GM13976 (cell line): ENCODE measurements around the gene SP8.

Experiments
- DNase-seq: peaks from one replicate; pipeline ENCODE4 v3.0.0; 2012; ENCODE audit warnings: low spot score
- in situ Hi-C: fragments of 300-500 bp; cut with MboI; formaldehyde crosslinking; loops from one replicate; pipeline ENCODE4 v1.12.0; 2022; ENCODE audit warnings: low sequenced_read_pairs, mixed read lengths, inconsistent platforms; ENCODE audit not compliant: unreplicated experiment
- TF ChIP-seq, protein P1 (sequence below): IDR thresholded peaks from 2 replicates; pipeline ENCODE4 v1.5.1; 2012; ENCODE audit warnings: borderline replicate concordance, mild to moderate bottlenecking; ENCODE audit not compliant: insufficient read depth; ENCODE audit errors: extremely low read depth, missing control alignments, control extremely low read depth

SP8 gene

DNA sequence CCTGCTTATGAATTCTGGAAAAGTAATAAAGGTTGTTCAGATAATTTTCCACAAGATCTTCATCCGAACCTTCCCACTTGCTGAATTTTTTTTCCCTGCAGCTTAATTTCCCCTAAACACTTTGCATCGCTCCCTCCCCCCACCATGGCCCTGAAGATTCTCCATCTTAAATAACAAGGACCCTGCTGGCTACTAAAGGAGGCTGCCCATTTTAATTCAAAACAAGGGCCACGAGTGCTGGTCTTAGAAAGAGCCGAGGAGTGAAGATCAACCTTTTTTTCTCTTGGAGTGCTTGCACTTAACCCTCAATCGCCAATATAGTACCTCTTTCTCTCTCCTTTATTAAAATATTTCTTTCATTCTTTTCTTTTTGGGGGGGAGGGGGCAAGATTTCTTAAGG is 9.2 kb upstream of the SP8 start:
- TF ChIP-seq, protein P1, sequence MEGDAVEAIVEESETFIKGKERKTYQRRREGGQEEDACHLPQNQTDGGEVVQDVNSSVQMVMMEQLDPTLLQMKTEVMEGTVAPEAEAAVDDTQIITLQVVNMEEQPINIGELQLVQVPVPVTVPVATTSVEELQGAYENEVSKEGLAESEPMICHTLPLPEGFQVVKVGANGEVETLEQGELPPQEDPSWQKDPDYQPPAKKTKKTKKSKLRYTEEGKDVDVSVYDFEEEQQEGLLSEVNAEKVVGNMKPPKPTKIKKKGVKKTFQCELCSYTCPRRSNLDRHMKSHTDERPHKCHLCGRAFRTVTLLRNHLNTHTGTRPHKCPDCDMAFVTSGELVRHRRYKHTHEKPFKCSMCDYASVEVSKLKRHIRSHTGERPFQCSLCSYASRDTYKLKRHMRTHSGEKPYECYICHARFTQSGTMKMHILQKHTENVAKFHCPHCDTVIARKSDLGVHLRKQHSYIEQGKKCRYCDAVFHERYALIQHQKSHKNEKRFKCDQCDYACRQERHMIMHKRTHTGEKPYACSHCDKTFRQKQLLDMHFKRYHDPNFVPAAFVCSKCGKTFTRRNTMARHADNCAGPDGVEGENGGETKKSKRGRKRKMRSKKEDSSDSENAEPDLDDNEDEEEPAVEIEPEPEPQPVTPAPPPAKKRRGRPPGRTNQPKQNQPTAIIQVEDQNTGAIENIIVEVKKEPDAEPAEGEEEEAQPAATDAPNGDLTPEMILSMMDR: no peak
- DNase-seq: no peak
- in situ Hi-C loops: loop anchor here (25.0 kb wide), 1 partner anchor 1684 kb away; the partner anchor contains the start of gene TWIST1

DNA sequence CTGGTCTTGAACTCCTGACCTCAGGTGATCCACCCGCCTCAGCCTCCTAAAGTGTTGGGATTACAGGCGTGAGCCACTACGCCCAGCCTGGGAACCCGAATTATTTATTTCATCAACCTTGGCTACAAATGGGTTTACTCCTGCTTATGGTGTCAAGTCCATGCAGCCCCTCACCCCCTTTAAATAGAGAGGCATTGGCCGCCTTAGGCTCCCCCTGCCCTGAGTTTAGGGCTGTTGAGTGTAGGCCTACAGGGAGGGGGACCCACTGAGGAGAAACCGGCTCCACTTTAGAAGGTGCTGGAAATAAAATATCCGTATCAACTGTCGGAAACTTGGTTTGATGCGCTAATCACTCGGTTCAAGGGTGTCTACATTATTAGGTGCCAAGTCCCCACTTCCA is 8.7 kb upstream of the SP8 start:
- DNase-seq: no peak
- TF ChIP-seq, protein P1: no peak
- in situ Hi-C loops: loop anchor here (25.0 kb wide), 1 partner anchor 1683 kb away; the partner anchor contains the start of gene TWIST1

DNA sequence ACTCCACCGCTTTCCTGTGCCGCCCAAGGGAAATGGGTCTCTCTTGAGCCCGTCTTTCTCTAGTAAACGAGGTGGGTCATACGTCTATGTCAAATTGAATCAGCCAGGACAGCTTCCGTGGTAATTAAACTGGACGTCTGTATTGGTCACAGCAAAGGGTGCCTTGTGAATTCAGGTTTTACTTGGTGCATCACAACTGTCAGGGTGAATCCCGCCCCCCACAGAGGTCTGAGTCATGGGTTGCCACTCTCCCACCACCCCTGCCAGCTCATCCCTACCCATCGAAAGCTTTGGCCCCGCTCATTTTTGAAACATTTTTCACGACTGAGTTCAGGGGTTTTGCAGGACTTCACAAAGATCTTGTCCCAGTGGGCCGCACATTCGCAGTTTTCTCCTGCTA is 8.0 kb upstream of the SP8 start:
- TF ChIP-seq, protein P1: no peak
- in situ Hi-C loops: loop anchor here (25.0 kb wide), 1 partner anchor 1682 kb away; the partner anchor contains the start of gene TWIST1
- no peak for DNase-seq

DNA sequence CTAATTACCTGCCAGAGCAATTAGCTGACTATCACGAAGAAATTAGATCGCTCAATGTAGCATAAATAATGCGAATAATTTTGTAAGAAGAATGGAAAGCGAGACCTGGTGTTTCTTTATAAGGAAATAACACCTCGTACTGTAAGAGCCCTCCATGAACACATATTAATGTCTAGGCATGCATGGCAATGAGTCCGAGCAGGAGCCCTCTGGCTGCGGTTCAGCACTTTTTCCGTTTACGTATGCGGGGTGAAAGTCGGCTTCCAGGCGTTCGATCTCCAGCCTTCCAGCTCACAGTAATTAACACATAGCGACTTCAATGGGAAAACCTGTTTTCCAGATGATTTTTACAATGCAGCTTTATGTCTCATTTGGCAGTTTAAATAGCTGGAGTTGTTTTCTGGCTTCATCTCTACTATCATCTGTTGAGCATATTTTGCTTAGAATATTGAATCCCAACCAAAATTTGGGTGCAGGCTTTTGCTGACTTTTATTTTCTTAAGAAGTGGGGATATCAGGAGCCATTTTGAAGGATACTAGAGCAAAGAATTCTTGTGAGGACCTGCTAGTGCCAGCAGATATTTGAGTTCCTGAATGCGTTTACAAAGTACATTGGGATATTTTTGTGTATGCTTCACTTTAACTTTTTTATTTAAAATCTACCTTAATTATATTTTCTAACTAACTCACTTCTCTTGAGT is 7.2 kb upstream of the SP8 start:
- TF ChIP-seq, protein P1: no peak
- in situ Hi-C loops: loop anchor here (25.0 kb wide), 1 partner anchor 1682 kb away; the partner anchor contains the start of gene TWIST1
- DNase-seq: no peak

DNA sequence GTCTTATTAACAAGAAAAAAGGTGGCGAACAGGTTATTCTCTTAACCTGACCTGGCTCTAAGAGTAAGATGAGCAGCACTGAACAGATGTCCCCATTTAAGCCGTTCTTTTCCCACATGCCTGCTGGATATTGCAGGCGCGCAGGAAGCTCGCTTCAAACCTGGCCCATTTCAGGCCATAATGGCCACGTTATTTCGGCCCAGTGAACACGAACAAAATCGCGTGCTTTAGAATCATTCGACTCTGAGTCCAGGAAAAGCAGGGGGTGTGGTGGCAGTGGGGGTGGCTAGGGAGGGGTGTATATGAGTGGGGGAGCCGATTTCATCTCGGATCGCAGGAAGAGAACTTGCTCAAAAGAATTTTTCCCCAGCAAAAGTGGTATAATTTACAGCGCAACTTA is 6.6 kb upstream of the SP8 start:
- TF ChIP-seq, protein P1: no peak
- no peak for DNase-seq
- in situ Hi-C loops: loop anchor here (25.0 kb wide), 1 partner anchor 1681 kb away; the partner anchor contains the start of gene TWIST1

DNA sequence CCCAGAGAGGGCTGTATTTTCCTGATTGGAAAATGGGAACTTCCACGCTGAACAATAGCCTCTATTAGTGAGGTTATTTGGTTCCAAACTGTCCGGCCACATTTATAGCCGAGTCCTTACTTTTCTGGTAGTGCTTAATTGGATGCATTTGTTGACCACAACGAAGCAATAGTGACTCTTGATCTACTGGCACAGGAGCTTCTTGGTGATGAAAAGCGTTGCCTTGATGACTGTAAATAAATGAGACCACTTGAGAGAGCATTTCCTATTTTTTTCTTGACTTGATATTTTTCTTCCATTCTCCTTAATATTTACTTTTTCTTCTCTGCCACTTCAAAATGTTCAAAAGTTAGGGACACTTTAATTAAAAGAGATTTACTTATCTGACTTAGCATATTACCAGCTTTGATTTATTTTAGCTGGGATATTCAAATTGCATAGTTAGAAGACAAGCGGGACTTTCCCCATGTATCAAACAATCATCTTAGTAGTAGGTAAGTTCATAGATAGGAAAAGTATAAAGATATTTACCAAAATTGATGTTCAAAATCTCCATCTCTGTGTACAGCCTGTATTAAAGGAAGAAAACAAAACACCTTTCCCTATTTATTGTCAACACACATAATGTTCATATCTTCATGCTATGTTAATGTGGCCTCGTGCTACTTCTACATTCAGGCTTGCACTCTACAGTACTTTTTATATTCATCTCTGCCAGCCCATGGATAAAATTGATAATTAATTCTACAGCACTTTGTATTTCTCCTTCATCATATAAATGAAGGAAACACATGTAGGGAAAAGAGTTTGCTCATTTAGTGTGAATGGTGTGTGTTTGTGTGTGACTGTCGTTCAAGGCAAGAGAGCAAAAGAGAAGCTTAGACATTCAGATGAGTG is 5.1 kb upstream of the SP8 start:
- no peak for DNase-seq
- in situ Hi-C loops: loop anchor here (25.0 kb wide), 1 partner anchor 1679 kb away; the partner anchor contains the start of gene TWIST1
- TF ChIP-seq, protein P1: no peak
